Hepatocyte (in vitro differentiated cells): ENCODE data around the gene POLR1E. TPM values are rescaled to one million over a fixed set of nuclear protein-coding genes. Genes with fewer than 3 reads are reported as not detected.

Experiments used
- DNase-seq: peaks from one replicate; pipeline ENCODE4 v3.0.0-alpha.2; 2016; ENCODE audit warnings: low spot score
- H2AFZ ChIP-seq: fragments of 200-600 bp; sonication (generic); 2 replicates; pipeline ENCODE4 v1.6.0; 2016; ENCODE audit warnings: antibody characterized with exemption, mild to moderate bottlenecking
- H3K27ac ChIP-seq: fragments of 200-600 bp; sonication (generic); 2 replicates; pipeline ENCODE4 v1.5.1; 2016; ENCODE audit warnings: mild to moderate bottlenecking
- H3K27me3 ChIP-seq: fragments of 200-600 bp; sonication (generic); 2 replicates; pipeline ENCODE4 v1.6.1; 2016
- H3K36me3 ChIP-seq: fragments of 200-600 bp; sonication (generic); replicated peaks from 2 replicates; pipeline ENCODE4 v1.5.1; 2016; ENCODE audit warnings: low read depth; ENCODE audit not compliant: insufficient read depth
- H3K4me1 ChIP-seq: fragments of 200-600 bp; sonication (generic); 2 replicates; pipeline ENCODE4 v1.5.1; 2016; ENCODE audit warnings: mild to moderate bottlenecking, moderate library complexity; ENCODE audit not compliant: insufficient read depth
- H3K4me2 ChIP-seq: fragments of 200-600 bp; sonication (generic); 2 replicates; pipeline ENCODE4 v1.6.0; 2016
- H3K4me3 ChIP-seq: fragments of 200-600 bp; sonication (generic); 2 replicates; pipeline ENCODE4 v1.5.1; 2016; ENCODE audit warnings: mild to moderate bottlenecking
- H3K79me2 ChIP-seq: fragments of 200-600 bp; sonication (generic); 2 replicates; pipeline ENCODE4 v1.6.0; 2017; ENCODE audit warnings: mild to moderate bottlenecking
- H3K9me2 ChIP-seq: fragments of 200-600 bp; sonication (generic); replicated peaks from 2 replicates; pipeline ENCODE4 v1.6.0; 2017; ENCODE audit warnings: mild to moderate bottlenecking; ENCODE audit not compliant: insufficient read depth
- H3K9me3 ChIP-seq: fragments of 200-600 bp; sonication (generic); 2 replicates; pipeline ENCODE4 v1.5.1; 2016; ENCODE audit warnings: low read depth, mild to moderate bottlenecking
- H4K20me1 ChIP-seq: fragments of 200-600 bp; sonication (generic); 2 replicates; pipeline ENCODE4 v1.6.0; 2016; ENCODE audit warnings: mild to moderate bottlenecking; ENCODE audit not compliant: insufficient read depth, poor library complexity, severe bottlenecking
- CTCF ChIP-seq: fragments of 200-600 bp; sonication (generic); IDR thresholded peaks from 2 replicates; pipeline ENCODE4 v1.5.1; 2016; ENCODE audit warnings: antibody characterized with exemption, mild to moderate bottlenecking; ENCODE audit not compliant: poor library complexity
- EZH2 ChIP-seq: fragments of 200-600 bp; sonication (generic); IDR thresholded peaks from 2 replicates; pipeline ENCODE4 v1.6.1; 2016; ENCODE audit warnings: antibody characterized with exemption, mild to moderate bottlenecking, borderline replicate concordance
- EZH2phosphoT487 ChIP-seq: fragments of 200-600 bp; sonication (generic); IDR thresholded peaks from one replicate; pipeline ENCODE4 v1.6.1; 2018; ENCODE audit warnings: antibody characterized with exemption, mild to moderate bottlenecking, low read depth, moderate library complexity; ENCODE audit not compliant: unreplicated experiment, severe bottlenecking
- WGBS: methylation state at CpG from one replicate; pipeline ENCODE4 v1.1.6; 2016; ENCODE audit warnings: low lambda C conversion rate; ENCODE audit errors: missing lambda C conversion rate; 5-methylcytosine and 5-hydroxymethylcytosine counted together
- polyA plus RNA-seq: library from polyadenylated mRNA; unstranded; fragments of >200 nt; fragmentation: Nextera tagmentation; extraction: Ambion mirVana; gene quantifications from 2 replicates; pipeline ENCODE4 v1.2.1, GENCODE V29; 2016
- total RNA-seq: library from RNA; depleted of rRNA; stranded (reverse); fragments of >200 nt; gene quantifications from 2 replicates; pipeline ENCODE4 v1.2.3, GENCODE V29; 2014

POLR1E gene
- total and polyA plus RNA-seq, 2 experiments from 2014 or later = 8.4 to 13.3 TPM

- Histone ChIP-seq H4K20me1 (peaks cover 72% of the 10 kb centered on the region), H3K27ac (no peak overlapping the region), H3K4me3 (no peak overlapping the region), H3K4me1 (peaks cover 5% of the 10 kb centered on the region), H3K36me3 (no peaks in the 10 kb centered on the region), H2AFZ (no peak overlapping the region), H3K4me2 (no peak overlapping the region), H3K27me3 (no peaks in the 10 kb centered on the region), H3K9me3 (no peaks in the 10 kb centered on the region), H3K79me2 (peaks cover 99% of the 10 kb centered on the region), H3K9me2 (no peaks in the 10 kb centered on the region)
- no peak for DNase-seq
- TF ChIP-seq CTCF (no peak), EZH2 (no peak), EZH2phosphoT487 (no peak)
- 92% methylated on average over 1 of the region's 1 CpG for WGBS
Observed at GRCh38 chr9:37453827-37454226, 31.9 kb upstream of the POLR1E start.

- Histone ChIP-seq H3K79me2 (peaks cover 99% of the 10 kb centered on the region), H3K4me2 (no peak overlapping the region)
- TF ChIP-seq CTCF = no peak
- no peak for TF ChIP-seq EZH2phosphoT487
- no peak for TF ChIP-seq EZH2
Observed at GRCh38 chr9:37454238-37454637, 31.5 kb upstream of the POLR1E start.

GRCh38 chr9:37455884-37456647 lies 29.7 kb upstream of the POLR1E start:
- Histone ChIP-seq H3K4me3 (no peak overlapping the region), H3K9me3 (no peaks in the 10 kb centered on the region), H3K27ac (peak overlapping the region; percentile 8), H3K27me3 (no peaks in the 10 kb centered on the region), H3K4me1 (peaks cover 5% of the 10 kb centered on the region), H2AFZ (no peak overlapping the region), H3K9me2 (no peaks in the 10 kb centered on the region), H3K4me2 (no peak overlapping the region), H3K36me3 (no peaks in the 10 kb centered on the region), H3K79me2 (peaks cover 99% of the 10 kb centered on the region), H4K20me1 (peaks cover 78% of the 10 kb centered on the region)
- no peak for DNase-seq
- WGBS = 86% methylated on average over 7 of the region's 7 CpGs
- TF ChIP-seq EZH2 (no peak), EZH2phosphoT487 (no peak), CTCF (no peak)

More at GRCh38 chr9:37454238-37454637, 31.5 kb upstream of the POLR1E start:
- Histone ChIP-seq H2AFZ (no peak overlapping the region), H3K27me3 (no peaks in the 10 kb centered on the region), H3K27ac (no peak overlapping the region), H3K36me3 (no peaks in the 10 kb centered on the region), H3K4me1 (peaks cover 5% of the 10 kb centered on the region), H3K4me3 (no peak overlapping the region), H3K9me2 (no peaks in the 10 kb centered on the region), H3K9me3 (no peaks in the 10 kb centered on the region), H4K20me1 (peaks cover 70% of the 10 kb centered on the region)
- DNase-seq = no peak
